ENCODE measurements around the gene ATP12A. TPM values are rescaled to one million over a fixed set of nuclear protein-coding genes. Genes with fewer than 3 reads are reported as not detected.

The ATP12A gene
- total and polyA plus RNA-seq, 4 donors: 0.38 TPM; not detected in 3

DNA sequence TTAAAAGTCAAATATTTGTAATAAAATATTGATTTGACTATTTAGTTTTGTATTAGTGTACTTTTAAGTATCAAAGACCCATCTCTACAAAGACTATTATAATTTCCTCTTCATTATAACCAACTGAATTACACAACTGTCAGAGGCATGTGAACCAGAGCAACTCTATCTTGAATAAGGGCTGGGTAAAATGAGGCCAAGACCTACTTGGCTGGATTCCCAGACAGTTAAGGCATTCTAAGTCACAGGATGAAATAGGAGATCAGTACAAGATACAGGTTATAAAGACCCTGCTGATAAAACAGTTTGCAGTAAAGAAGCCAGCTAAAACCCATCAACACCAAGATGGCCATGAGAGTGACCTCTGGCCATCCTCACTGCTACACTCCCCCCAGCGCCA, 36.2 kb upstream of the ATP12A start:
- Histone ChIP-seq H3K4me3 (ENCODE audit: low read length in 2 of 2) (no peak overlapping the region), H3K9me3 (ENCODE audit: control insufficient read depth, low read length) (no peaks in the 10 kb centered on the region), H3K27me3 (ENCODE audit: control insufficient read depth in 1 of 2, insufficient read depth in 2 of 2, low read length in 1 of 2) (no peaks in the 10 kb centered on the region), H3K4me1 (ENCODE audit: control insufficient read depth in 1 of 2, insufficient read depth in 2 of 2, low read length in 2 of 2) (no peaks in the 10 kb centered on the region), H3K36me3 (ENCODE audit: control insufficient read depth in 1 of 2, insufficient read depth in 2 of 2, low read length in 1 of 2) (no peaks in the 10 kb centered on the region), H3K27ac (ENCODE audit: low read depth in 1 of 2, low read length in 2 of 2) (no peak overlapping the region)
- ATAC-seq (ENCODE audit: low FRiP score): no peak
- WGBS, 2 donors: 62 to 91% methylated on average over 1 of the region's 1 CpG
- no peak for DNase-seq
- intact Hi-C loops (cut with DNase I): no loop called here

DNA sequence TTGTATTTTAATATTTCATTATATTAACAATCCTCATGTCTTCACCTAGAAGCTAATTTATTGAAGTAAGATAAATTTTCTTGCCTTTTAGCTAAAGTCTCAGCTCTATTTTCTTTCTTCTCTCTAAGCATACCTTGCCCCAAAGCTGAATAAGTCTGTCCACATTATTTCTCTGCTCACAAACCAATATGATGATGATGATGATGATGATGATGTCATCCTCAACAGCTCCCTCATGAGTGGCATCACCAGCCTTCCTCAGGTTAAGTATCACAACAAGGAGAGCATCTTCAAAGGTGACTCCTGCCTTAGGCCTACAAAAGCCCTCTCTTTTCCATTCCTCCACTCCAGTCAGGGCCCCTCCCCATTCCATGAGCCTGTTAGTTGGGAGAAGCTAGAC, 31.9 kb upstream of the ATP12A start:
- Histone ChIP-seq H3K27ac (ENCODE audit: low read depth in 1 of 2, low read length in 2 of 2) (no peak overlapping the region), H3K9me3 (ENCODE audit: control insufficient read depth, low read length) (no peaks in the 10 kb centered on the region), H3K4me3 (ENCODE audit: low read length in 2 of 2) (no peak overlapping the region), H3K36me3 (ENCODE audit: control insufficient read depth in 1 of 2, insufficient read depth in 2 of 2, low read length in 1 of 2) (no peaks in the 10 kb centered on the region), H3K27me3 (ENCODE audit: control insufficient read depth in 1 of 2, insufficient read depth in 2 of 2, low read length in 1 of 2) (no peaks in the 10 kb centered on the region), H3K4me1 (ENCODE audit: control insufficient read depth in 1 of 2, insufficient read depth in 2 of 2, low read length in 2 of 2) (no peaks in the 10 kb centered on the region)
- no peak for ATAC-seq (ENCODE audit: low FRiP score)
- intact Hi-C loops (cut with DNase I): no loop called here
- DNase-seq: no peak

DNA sequence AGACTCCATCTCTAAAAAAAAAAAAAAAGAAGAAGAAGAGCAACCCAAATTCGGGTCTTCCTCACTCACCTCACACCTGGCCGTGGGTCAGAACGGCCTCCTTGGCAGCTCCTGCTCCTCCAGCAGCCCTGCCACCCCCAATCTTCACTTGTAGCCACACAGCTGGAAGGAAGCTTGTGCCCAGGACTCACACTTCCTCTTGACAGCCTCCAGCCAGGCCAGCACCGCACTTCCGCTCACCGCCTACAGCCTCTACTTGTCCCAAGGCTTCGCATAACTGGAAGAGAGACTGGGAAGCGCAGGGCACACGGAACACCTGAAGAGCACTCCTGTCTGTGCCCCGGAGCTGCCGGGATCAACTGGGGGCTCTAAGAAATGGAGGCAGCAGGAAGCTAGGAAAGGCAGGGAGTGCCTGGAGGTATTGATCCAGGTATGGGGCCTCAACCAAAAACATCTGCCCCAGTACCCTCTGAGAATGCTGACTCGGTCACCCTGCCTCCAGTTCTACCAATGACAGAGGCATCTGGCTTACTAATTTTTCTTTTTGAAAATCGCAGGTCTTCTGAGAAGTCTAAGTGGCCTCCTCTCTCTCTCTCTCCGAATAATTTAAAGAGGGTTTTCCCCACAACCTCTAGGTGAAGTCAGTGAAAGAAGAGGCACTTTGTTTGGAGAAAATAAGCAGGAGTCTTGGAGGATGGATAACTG, 31.1 kb upstream of the ATP12A start:
- Histone ChIP-seq H3K4me1 (ENCODE audit: control insufficient read depth in 1 of 2, insufficient read depth in 2 of 2, low read length in 2 of 2) (no peaks in the 10 kb centered on the region), H3K4me3 (ENCODE audit: low read length in 2 of 2) (no peak overlapping the region), H3K27ac (ENCODE audit: low read depth in 1 of 2, low read length in 2 of 2) (no peak overlapping the region), H3K27me3 (ENCODE audit: control insufficient read depth in 1 of 2, insufficient read depth in 2 of 2, low read length in 1 of 2) (no peaks in the 10 kb centered on the region), H3K36me3 (ENCODE audit: control insufficient read depth in 1 of 2, insufficient read depth in 2 of 2, low read length in 1 of 2) (no peaks in the 10 kb centered on the region), H3K9me3 (ENCODE audit: control insufficient read depth, low read length) (no peaks in the 10 kb centered on the region)
- ATAC-seq (ENCODE audit: low FRiP score) (no peak), DNase-seq (no peak)
- WGBS, 2 donors: 90 to 95% methylated on average over 14 of the region's 14 CpGs
- intact Hi-C loops (cut with DNase I): no loop called here

DNA sequence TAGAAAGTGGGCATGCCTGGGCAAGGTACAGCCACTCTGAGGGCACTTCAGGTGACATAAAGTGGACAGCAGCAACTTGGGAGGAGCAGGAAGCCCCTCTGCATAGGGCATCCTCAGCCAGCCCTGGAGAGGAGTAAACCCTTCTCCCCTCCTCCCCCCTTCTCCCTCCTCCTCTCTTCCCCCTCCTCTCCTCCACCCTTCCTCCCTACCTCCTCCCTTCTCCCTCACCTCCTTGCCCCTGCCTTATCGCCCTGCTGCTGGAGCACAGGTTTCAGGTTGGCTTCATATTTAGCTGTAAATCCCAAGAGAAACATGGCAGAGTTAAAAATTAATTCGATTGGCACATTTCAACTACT, 30.5 kb upstream of the ATP12A start:
- Histone ChIP-seq H3K27me3 (ENCODE audit: control insufficient read depth in 1 of 2, insufficient read depth in 2 of 2, low read length in 1 of 2) (no peaks in the 10 kb centered on the region), H3K9me3 (ENCODE audit: control insufficient read depth, low read length) (no peaks in the 10 kb centered on the region), H3K4me3 (ENCODE audit: low read length in 2 of 2) (no peak overlapping the region), H3K36me3 (ENCODE audit: control insufficient read depth in 1 of 2, insufficient read depth in 2 of 2, low read length in 1 of 2) (no peaks in the 10 kb centered on the region), H3K4me1 (ENCODE audit: control insufficient read depth in 1 of 2, insufficient read depth in 2 of 2, low read length in 2 of 2) (no peaks in the 10 kb centered on the region), H3K27ac (ENCODE audit: low read depth in 1 of 2, low read length in 2 of 2) (no peak overlapping the region)
- intact Hi-C loops (cut with DNase I): no loop called here
- DNase-seq (no peak), ATAC-seq (ENCODE audit: low FRiP score) (no peak)
- WGBS, 2 donors: 20 to 40% methylated on average over 2 of the region's 2 CpGs

DNA sequence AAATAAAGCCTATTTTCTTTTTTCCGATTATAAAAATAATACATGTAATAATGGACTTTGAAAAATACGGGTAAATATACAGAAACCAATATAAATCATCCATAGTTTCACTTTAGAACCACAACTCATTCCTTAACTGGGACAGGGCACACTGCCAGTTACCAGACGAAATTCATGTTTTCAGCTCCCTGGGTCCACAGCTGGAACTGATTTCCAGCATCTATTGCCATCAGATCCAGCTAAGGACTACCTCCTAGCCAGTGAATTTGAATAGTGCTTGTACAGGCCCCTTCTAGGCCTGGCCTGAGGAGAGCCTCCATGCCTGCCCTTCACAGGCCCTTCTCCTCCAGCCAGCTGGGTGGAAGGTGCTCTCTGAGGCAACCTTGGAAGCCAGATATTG, 30.0 kb upstream of the ATP12A start:
- intact Hi-C loops (cut with DNase I): no loop called here
- H3K27me3 ChIP-seq (ENCODE audit: control insufficient read depth in 1 of 2, insufficient read depth in 2 of 2, low read length in 1 of 2): no peaks in the 10 kb centered on the region
- no peaks in the 10 kb centered on the region for H3K36me3 ChIP-seq (ENCODE audit: control insufficient read depth in 1 of 2, insufficient read depth in 2 of 2, low read length in 1 of 2)
- H3K27ac ChIP-seq (ENCODE audit: low read depth in 1 of 2, low read length in 2 of 2): no peak overlapping the region
- DNase-seq: no peak
- H3K4me1 ChIP-seq (ENCODE audit: control insufficient read depth in 1 of 2, insufficient read depth in 2 of 2, low read length in 2 of 2): no peaks in the 10 kb centered on the region
- WGBS, 2 donors: 7 to 17% methylated on average over 3 of the region's 3 CpGs
- H3K4me3 ChIP-seq (ENCODE audit: low read length in 2 of 2): no peak overlapping the region
- H3K9me3 ChIP-seq (ENCODE audit: control insufficient read depth, low read length): no peaks in the 10 kb centered on the region
- ATAC-seq (ENCODE audit: low FRiP score): peak; percentile 46

DNA sequence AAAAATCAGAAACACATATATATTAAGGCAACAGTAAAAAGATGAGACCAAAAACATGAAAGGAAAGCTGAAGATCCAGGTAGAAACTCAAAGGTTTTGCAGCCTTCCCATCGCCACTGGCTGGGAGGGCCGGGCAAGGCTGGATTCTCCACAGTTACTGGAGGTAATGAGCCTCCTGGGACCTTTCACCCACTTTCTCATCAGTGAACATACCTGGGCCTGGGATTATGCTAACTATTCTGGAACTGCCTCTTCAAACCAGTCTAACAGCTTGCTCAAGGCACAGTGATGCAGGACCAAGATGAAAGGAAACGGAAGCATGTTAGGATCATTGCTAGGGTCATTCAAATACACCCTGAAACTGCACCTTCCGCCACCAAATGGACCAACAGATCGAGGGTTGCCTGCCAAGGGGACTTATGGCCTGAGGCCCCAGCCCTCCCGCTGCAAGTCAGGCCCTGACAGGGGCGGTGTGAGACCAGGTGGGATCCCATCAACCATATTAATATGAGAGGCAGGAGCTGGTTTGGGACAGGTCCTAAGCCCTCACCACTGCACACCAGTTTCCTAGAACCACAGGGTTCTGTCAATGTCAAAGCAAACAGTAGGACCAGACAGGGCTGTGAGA, 28.4 kb upstream of the ATP12A start:
- Histone ChIP-seq H3K36me3 (ENCODE audit: control insufficient read depth in 1 of 2, insufficient read depth in 2 of 2, low read length in 1 of 2) (no peaks in the 10 kb centered on the region), H3K4me1 (ENCODE audit: control insufficient read depth in 1 of 2, insufficient read depth in 2 of 2, low read length in 2 of 2) (no peaks in the 10 kb centered on the region), H3K4me3 (ENCODE audit: low read length in 2 of 2) (no peak overlapping the region), H3K27ac (ENCODE audit: low read depth in 1 of 2, low read length in 2 of 2) (no peak overlapping the region), H3K27me3 (ENCODE audit: control insufficient read depth in 1 of 2, insufficient read depth in 2 of 2, low read length in 1 of 2) (no peaks in the 10 kb centered on the region), H3K9me3 (ENCODE audit: control insufficient read depth, low read length) (no peaks in the 10 kb centered on the region)
- DNase-seq (no peak), ATAC-seq (ENCODE audit: low FRiP score) (no peak)
- intact Hi-C loops (cut with DNase I): no loop called here
- 96 to 99% methylated on average over 7 of the region's 7 CpGs for WGBS, 2 donors

DNA sequence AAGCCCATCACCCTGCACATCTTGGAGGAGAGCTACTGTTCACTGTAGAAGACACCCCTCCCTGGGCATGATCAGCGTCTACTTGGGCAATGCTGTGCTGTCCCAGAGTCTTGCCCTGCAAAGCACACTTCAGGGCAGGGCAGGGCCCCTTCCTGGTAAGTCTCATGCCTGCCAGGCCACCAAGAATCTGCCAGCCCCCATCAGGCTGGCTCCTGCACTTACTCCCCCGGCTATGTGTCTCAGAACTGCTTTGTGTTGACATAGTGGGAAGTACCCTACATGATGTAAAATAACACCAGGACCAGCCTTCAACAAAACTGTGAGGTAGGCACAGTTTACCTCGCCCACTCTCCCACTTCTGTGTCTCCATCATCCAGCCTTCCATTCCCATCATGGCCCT, 27.8 kb upstream of the ATP12A start:
- Histone ChIP-seq H3K27ac (ENCODE audit: low read depth in 1 of 2, low read length in 2 of 2) (no peak overlapping the region), H3K27me3 (ENCODE audit: control insufficient read depth in 1 of 2, insufficient read depth in 2 of 2, low read length in 1 of 2) (no peaks in the 10 kb centered on the region), H3K9me3 (ENCODE audit: control insufficient read depth, low read length) (no peaks in the 10 kb centered on the region), H3K4me3 (ENCODE audit: low read length in 2 of 2) (no peak overlapping the region), H3K4me1 (ENCODE audit: control insufficient read depth in 1 of 2, insufficient read depth in 2 of 2, low read length in 2 of 2) (no peaks in the 10 kb centered on the region), H3K36me3 (ENCODE audit: control insufficient read depth in 1 of 2, insufficient read depth in 2 of 2, low read length in 1 of 2) (no peaks in the 10 kb centered on the region)
- ATAC-seq (ENCODE audit: low FRiP score): no peak
- 93 to 94% methylated on average over 3 of the region's 3 CpGs for WGBS, 2 donors
- DNase-seq: no peak
- intact Hi-C loops (cut with DNase I): no loop called here

DNA sequence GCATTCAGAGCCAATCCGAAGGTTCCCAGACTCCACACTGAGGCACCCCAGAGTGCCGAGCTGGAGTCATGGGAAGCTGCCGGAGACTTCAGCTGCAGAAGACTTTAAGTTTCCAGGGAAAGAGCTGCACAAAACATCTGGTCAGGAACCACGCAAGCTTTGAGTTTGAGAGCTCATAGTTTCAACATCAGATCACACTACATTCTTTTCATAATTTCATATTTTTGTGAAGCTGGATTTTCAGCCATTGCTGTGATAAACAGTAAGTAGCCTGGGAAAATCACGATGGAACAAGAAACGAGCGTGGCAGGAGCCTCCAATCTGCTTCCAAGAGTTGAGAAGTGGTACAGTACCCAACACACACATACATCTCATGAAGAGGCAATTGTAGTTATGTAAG, 25.5 kb upstream of the ATP12A start:
- H3K27me3 ChIP-seq (ENCODE audit: control insufficient read depth in 1 of 2, insufficient read depth in 2 of 2, low read length in 1 of 2): no peaks in the 10 kb centered on the region
- 20 to 25% methylated on average over 7 of the region's 7 CpGs for WGBS, 2 donors
- no peak for DNase-seq

DNA sequence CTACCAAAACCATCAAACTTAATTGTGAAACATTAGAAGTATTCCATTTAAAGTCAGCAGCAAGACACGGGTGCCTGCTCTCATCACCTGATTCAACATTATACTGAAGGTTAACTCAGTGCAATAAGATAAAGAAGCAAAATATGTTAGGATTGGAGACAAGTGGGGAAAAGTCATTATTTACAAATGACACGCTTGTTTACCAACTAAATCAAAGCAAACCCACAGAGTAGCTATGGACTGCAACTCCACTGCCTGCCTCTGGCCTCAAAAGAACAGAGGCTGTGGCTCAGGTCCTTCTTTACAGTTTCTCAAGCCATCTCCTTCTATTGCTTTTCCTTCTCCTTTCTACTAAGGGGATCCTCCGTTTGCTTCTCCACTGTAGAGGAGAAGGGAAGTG, 21.0 kb upstream of the ATP12A start:
- H3K4me1 ChIP-seq (ENCODE audit: control insufficient read depth in 1 of 2, insufficient read depth in 2 of 2, low read length in 2 of 2): no peaks in the 10 kb centered on the region
- WGBS, 2 donors: 77 to 80% methylated on average over 3 of the region's 3 CpGs
- intact Hi-C loops (cut with DNase I): no loop called here
- no peaks in the 10 kb centered on the region for H3K9me3 ChIP-seq (ENCODE audit: control insufficient read depth, low read length)
- H3K4me3 ChIP-seq (ENCODE audit: low read length in 2 of 2): no peak overlapping the region
- H3K27me3 ChIP-seq (ENCODE audit: control insufficient read depth in 1 of 2, insufficient read depth in 2 of 2, low read length in 1 of 2): no peaks in the 10 kb centered on the region
- no peaks in the 10 kb centered on the region for H3K36me3 ChIP-seq (ENCODE audit: control insufficient read depth in 1 of 2, insufficient read depth in 2 of 2, low read length in 1 of 2)
- H3K27ac ChIP-seq (ENCODE audit: low read depth in 1 of 2, low read length in 2 of 2): no peak overlapping the region
- ATAC-seq (ENCODE audit: low FRiP score) (no peak), DNase-seq (no peak)

More for the DNA sequence above, 25.5 kb upstream of the ATP12A start:
- no peak for ATAC-seq (ENCODE audit: low FRiP score)
- H3K4me1 ChIP-seq (ENCODE audit: control insufficient read depth in 1 of 2, insufficient read depth in 2 of 2, low read length in 2 of 2): no peaks in the 10 kb centered on the region
- no peaks in the 10 kb centered on the region for H3K36me3 ChIP-seq (ENCODE audit: control insufficient read depth in 1 of 2, insufficient read depth in 2 of 2, low read length in 1 of 2)
- no peak overlapping the region for H3K27ac ChIP-seq (ENCODE audit: low read depth in 1 of 2, low read length in 2 of 2)
- intact Hi-C loops (cut with DNase I): no loop called here
- H3K4me3 ChIP-seq (ENCODE audit: low read length in 2 of 2): no peak overlapping the region
- H3K9me3 ChIP-seq (ENCODE audit: control insufficient read depth, low read length): no peaks in the 10 kb centered on the region
